Fibroblast of mammary gland (primary cell): ENCODE results near the gene CDH15.
A peak's percentile ranks its signal among the peaks of the same experiment; 100 is the strongest.
"Not testable (repeated sequence)": the region's sequence is repeated elsewhere in the genome, so short reads cannot be mapped to it uniquely, and the experiment has no call there.

ENCODE experiments used
- DNase-seq: peaks from one replicate; pipeline ENCODE4 v3.0.0-alpha.2; 2010; ENCODE audit warnings: low read depth
- H3K4me3 ChIP-seq: 2 replicates; pipeline ENCODE4 v1.5.1; 2011; ENCODE audit warnings: low read depth, mild to moderate bottlenecking, low read length, moderate library complexity; ENCODE audit not compliant: control insufficient read depth
- TF ChIP-seq, protein P1 (sequence below): conservative IDR thresholded peaks from 2 replicates; pipeline ENCODE4 v1.5.1; 2011; ENCODE audit warnings: low read depth, low read length, inconsistent platforms; ENCODE audit not compliant: control insufficient read depth, insufficient read depth

CDH15 gene

DNA sequence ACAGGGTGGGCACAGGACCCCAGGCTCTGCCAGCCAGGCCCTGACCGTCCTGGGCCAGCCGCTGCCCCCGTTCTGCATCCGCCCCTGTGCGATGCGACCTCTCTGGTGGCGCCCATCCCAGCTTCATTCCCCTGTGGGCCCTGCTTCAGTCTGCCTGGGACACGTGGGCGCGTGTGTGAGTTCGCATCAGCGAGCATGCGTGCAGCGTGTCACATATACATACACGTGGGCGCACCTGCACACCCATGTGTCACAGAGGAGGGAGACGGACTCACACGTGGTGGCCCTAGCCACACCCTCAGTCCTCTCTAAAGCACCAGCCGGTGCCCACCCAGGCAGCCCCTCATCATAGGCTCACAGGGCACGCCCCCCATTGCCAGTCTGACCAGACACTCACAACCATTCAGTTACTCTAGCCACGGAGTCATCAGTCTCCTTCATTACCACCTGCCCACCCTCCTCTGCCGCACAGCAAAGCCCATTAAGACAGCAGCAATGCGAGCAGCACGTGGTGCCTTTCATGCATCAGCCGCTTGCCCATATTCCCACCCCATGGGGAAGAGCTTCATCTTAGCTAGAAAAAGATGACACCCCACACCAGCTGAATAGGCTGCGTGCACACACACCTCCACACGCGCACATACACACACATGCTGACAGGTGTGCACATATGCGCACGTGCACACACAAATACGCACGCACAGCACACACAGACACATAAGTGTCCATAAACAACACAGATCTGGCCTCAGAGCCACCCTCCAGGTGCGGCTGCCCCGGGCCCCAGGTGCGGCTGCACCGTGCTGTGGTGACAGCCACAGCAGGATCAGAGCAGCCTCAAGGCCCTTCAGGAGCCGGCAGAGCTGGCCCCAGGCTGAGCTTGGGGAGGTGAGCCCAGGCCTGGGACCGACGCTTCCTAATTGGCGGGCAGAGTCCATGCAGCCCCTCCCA is 9.5 kb upstream of the CDH15 start:
- DNase-seq: no peak
- H3K4me3 ChIP-seq: no peak overlapping the region
- TF ChIP-seq, protein P1, sequence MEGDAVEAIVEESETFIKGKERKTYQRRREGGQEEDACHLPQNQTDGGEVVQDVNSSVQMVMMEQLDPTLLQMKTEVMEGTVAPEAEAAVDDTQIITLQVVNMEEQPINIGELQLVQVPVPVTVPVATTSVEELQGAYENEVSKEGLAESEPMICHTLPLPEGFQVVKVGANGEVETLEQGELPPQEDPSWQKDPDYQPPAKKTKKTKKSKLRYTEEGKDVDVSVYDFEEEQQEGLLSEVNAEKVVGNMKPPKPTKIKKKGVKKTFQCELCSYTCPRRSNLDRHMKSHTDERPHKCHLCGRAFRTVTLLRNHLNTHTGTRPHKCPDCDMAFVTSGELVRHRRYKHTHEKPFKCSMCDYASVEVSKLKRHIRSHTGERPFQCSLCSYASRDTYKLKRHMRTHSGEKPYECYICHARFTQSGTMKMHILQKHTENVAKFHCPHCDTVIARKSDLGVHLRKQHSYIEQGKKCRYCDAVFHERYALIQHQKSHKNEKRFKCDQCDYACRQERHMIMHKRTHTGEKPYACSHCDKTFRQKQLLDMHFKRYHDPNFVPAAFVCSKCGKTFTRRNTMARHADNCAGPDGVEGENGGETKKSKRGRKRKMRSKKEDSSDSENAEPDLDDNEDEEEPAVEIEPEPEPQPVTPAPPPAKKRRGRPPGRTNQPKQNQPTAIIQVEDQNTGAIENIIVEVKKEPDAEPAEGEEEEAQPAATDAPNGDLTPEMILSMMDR: no peak

DNA sequence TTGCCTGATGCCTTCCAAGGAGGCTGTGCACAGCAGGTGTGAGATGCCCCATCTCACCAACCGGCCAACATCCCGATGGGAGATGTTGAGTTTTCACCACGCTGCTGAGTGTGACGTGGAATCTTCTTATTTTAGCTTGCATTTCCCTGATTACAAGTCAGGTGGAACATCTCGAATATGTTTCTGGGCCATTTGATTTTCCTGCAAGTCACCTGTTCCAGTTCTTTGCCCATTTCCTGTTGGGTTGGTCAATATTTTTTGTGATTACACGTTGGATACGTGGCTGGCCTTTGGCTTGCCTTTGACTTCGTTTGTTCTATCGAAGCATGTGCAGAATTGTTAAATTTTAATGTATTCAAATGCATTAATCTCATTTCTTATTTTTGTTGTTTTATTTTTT is 8.3 kb upstream of the CDH15 start:
- no peak for DNase-seq
- TF ChIP-seq, protein P1: no peak
- H3K4me3 ChIP-seq: no peak overlapping the region

DNA sequence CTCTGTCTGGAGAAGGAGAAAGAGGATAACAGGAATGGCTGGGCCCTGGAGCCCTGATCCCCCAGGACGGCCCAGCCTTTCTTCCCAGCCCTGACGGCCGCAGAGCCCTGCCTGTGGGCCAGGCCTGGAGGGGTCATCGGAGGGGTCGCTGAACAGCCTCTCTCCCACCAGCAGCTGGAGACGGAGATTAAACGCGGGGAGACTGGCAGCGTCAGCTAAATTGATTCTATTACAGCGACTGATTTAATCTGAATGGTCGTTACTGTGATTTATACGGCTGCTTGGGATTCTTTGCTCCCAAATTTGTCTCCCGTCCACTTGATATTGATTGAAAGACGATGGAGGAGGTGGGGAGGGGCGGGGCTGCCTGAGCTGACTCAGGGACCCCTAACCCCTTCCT is 7.1 kb upstream of the CDH15 start:
- DNase-seq: no peak
- H3K4me3 ChIP-seq: no peak overlapping the region
- TF ChIP-seq, protein P1: no peak

DNA sequence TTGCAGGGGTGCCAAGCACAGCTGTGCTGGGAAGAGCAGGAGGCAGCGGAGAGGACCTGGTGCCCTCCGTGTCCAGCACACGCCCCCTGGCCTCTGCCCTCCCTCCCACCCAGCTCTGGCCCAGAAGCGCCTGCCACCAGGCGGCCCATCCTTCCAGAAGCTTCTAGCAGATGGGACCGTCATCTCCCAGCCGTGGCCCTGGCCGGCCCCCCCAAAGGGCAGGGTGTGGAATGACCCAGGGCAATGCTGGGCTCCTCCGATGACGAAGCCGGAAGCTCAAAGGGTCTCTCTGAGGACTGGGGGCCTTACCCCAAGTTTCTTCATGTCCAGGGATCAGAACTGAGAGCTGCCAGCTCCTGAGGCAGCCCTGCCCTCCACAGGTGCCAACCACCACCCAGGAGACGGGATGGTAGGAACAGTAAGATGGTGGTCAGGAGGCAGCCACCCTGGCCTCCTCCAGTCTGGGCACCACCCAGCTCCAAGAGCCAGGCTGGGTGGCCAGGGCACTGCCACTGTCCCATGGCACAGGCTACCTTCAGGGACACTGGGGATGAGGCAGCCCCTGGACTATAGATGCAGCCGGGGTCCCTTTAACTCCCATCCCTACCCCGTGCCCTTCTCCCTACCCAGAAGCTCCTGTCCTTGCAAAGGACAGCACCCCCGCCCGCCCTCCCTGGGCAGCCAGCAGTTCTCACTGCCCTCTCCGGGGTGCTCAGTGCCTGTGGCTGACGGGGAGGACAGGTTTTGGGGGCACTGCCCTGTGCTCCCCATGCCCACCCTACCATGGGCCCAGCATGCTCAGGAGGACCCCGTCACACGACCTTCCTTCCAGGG is 6.5 kb upstream of the CDH15 start:
- TF ChIP-seq, protein P1: no peak
- no peak overlapping the region for H3K4me3 ChIP-seq

DNA sequence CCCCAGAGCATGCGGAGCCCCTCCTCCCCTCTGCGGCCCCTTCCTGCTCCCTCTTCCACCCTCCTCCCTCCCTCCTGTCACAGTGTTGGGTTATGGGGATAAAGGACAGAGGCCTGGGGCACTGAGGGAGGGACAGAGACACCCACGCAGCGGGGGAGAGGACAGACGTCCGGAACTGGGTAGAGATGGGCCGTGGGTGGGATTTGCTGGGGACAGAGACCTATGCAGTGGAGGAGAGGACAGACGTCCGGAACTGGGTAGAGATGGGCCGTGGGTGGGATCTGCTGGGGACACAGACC is 5.9 kb upstream of the CDH15 start:
- H3K4me3 ChIP-seq, DNase-seq: not testable (repeated sequence)

More for the DNA sequence above, 6.5 kb upstream of the CDH15 start:
- DNase-seq: no peak

DNA sequence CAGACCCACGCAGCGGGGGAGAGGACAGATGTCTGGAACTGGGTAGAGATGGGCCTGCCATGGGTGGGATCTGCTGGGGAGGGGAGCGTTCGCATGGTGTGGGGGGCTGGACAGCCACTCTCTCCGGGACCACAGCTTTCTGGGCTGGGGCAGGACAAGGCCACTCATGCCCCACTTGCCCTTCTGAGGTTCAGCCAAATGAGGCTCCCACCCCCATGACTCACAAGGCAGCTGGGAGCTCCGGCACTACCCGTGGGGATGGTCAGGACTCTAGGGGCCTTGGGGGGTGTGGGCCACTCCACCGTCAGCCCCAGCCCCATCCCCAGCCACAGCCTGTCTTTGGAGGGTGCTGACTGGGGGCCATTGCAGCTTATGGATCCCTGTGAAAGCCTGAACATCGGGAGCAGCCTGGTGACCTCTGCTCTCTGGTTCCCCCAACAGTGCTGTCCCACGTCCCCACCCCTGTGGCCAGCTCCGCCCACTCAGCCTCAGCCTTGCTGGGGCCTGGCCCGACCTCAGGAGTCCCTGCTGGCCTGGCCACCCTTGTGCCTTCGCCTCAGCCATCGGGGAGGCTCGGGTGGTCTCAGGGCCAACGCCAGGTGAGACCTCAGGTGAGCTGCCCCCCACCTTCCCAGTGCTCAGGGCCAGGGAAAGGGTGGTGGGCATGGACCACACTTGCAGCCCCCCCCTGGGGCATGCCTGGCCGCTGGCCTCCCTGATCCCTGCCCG is 4.7 kb upstream of the CDH15 start:
- TF ChIP-seq, protein P1: no peak
- peak; percentile 28 for DNase-seq
- H3K4me3 ChIP-seq: no peak overlapping the region
